Activated CD4-positive, alpha-beta T cell treated with anti-CD3 and anti-CD28 coated beads, Interleukin-2, Interleukin-4, amounts not matched to agents 100 ng/mL and 50 ng/mL, durations not matched to agents 16 hours and 8 hours (primary cell): ENCODE data around the gene PDGFD.

ENCODE experiments used
- DNase-seq: peaks from one replicate; pipeline ENCODE4 v3.0.0-alpha.2; 2020; ENCODE audit warnings: low spot score

The PDGFD gene

GRCh38 chr11:103958475-103959215, 205.3 kb downstream of the PDGFD start:
- no peak for DNase-seq

- no peak for DNase-seq
Observed at GRCh38 chr11:103953797-103954486, 210.0 kb downstream of the PDGFD start.

GRCh38 chr11:103949781-103950180, 214.2 kb downstream of the PDGFD start:
- DNase-seq, result no peak

GRCh38 chr11:103948187-103948763, 215.7 kb downstream of the PDGFD start:
- DNase-seq, result no peak

GRCh38 chr11:103947546-103947919, 216.4 kb downstream of the PDGFD start:
- DNase-seq, result no peak

- no peak for DNase-seq
Observed at GRCh38 chr11:103946793-103947545, 217.0 kb downstream of the PDGFD start.

- no peak for DNase-seq
Observed at GRCh38 chr11:103944251-103944940, 219.6 kb downstream of the PDGFD start.

GRCh38 chr11:103942646-103943045, 221.3 kb downstream of the PDGFD start:
- DNase-seq, result no peak

GRCh38 chr11:103940551-103940950, 223.4 kb downstream of the PDGFD start:
- no peak for DNase-seq

- no peak for DNase-seq
Observed at GRCh38 chr11:103939694-103940093, 224.3 kb downstream of the PDGFD start.

GRCh38 chr11:103936059-103936458, 227.9 kb downstream of the PDGFD start:
- DNase-seq, result no peak

- DNase-seq, result no peak
Observed at GRCh38 chr11:103935219-103935618, 228.7 kb downstream of the PDGFD start.

- DNase-seq, result no peak
Observed at GRCh38 chr11:103929170-103929903, 234.6 kb downstream of the PDGFD start.

GRCh38 chr11:103928802-103929161, 235.2 kb downstream of the PDGFD start:
- no peak for DNase-seq

GRCh38 chr11:103928040-103928801, 235.7 kb downstream of the PDGFD start:
- no peak for DNase-seq

- DNase-seq, result no peak
Observed at GRCh38 chr11:103927535-103927934, 236.4 kb downstream of the PDGFD start.

GRCh38 chr11:103926990-103927389, 237.0 kb downstream of the PDGFD start:
- DNase-seq, result no peak

- no peak for DNase-seq
Observed at GRCh38 chr11:103924166-103925013, 239.6 kb downstream of the PDGFD start.

- no peak for DNase-seq
Observed at GRCh38 chr11:103923451-103923931, 240.5 kb downstream of the PDGFD start.
